ENCODE measurements around the gene ZNF683. TPM values are rescaled to one million over a fixed set of nuclear protein-coding genes. Genes with fewer than 3 reads are reported as not detected.

The ZNF683 gene
- total and polyA plus RNA-seq, 9 of the 15 experiments (the other 6 are each of a cell fraction or from before 2014, with no cell fraction given) = not detected

- TF ChIP-seq ETS2 (tag; IDR thresholded peaks at IDR 0.05; ENCODE audit: borderline replicate concordance, poor library complexity, severe bottlenecking) (peak; percentile 97), KDM4B (IDR thresholded peaks at IDR 0.05; ENCODE audit: borderline replicate concordance in 2 of 2, low read depth in 1 of 2) (peak in 1 of 2 experiments; percentile 48; a peak in 2 of 4 replicates), C11orf30 (IDR thresholded peaks at IDR 0.05; ENCODE audit: low read depth) (no peak), NONO (IDR thresholded peaks at IDR 0.05; ENCODE audit: low read depth in 2 of 2, low read length in 1 of 2) (no peak), CBX2 (IDR thresholded peaks at IDR 0.05; ENCODE audit: insufficient read depth, low read length, poor library complexity, severe bottlenecking) (no peak), ZZZ3 (IDR thresholded peaks at IDR 0.05) (no peak), BRF1 (IDR thresholded peaks at IDR 0.05; ENCODE audit: borderline replicate concordance, extremely low read depth, insufficient read length) (no peak), RBM14 (IDR thresholded peaks at IDR 0.05; ENCODE audit: borderline replicate concordance, insufficient read depth, low read depth, low read length) (no peak), ZBED1 (IDR thresholded peaks at IDR 0.05) (no peak; the same call in 1 of the 2 replicates)
- TF ChIP-seq, protein P1, sequence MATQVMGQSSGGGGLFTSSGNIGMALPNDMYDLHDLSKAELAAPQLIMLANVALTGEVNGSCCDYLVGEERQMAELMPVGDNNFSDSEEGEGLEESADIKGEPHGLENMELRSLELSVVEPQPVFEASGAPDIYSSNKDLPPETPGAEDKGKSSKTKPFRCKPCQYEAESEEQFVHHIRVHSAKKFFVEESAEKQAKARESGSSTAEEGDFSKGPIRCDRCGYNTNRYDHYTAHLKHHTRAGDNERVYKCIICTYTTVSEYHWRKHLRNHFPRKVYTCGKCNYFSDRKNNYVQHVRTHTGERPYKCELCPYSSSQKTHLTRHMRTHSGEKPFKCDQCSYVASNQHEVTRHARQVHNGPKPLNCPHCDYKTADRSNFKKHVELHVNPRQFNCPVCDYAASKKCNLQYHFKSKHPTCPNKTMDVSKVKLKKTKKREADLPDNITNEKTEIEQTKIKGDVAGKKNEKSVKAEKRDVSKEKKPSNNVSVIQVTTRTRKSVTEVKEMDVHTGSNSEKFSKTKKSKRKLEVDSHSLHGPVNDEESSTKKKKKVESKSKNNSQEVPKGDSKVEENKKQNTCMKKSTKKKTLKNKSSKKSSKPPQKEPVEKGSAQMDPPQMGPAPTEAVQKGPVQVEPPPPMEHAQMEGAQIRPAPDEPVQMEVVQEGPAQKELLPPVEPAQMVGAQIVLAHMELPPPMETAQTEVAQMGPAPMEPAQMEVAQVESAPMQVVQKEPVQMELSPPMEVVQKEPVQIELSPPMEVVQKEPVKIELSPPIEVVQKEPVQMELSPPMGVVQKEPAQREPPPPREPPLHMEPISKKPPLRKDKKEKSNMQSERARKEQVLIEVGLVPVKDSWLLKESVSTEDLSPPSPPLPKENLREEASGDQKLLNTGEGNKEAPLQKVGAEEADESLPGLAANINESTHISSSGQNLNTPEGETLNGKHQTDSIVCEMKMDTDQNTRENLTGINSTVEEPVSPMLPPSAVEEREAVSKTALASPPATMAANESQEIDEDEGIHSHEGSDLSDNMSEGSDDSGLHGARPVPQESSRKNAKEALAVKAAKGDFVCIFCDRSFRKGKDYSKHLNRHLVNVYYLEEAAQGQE (IDR thresholded peaks at IDR 0.05; ENCODE audit: borderline replicate concordance) = 0 out of 2 replicates have a peak, but pooled peaks have one; percentile 11
- TF ChIP-seq, protein P1 (CRISPR knock-in tag; IDR thresholded peaks at IDR 0.05; ENCODE audit: low read depth) = peak; percentile 89
- TF ChIP-seq, protein P2, sequence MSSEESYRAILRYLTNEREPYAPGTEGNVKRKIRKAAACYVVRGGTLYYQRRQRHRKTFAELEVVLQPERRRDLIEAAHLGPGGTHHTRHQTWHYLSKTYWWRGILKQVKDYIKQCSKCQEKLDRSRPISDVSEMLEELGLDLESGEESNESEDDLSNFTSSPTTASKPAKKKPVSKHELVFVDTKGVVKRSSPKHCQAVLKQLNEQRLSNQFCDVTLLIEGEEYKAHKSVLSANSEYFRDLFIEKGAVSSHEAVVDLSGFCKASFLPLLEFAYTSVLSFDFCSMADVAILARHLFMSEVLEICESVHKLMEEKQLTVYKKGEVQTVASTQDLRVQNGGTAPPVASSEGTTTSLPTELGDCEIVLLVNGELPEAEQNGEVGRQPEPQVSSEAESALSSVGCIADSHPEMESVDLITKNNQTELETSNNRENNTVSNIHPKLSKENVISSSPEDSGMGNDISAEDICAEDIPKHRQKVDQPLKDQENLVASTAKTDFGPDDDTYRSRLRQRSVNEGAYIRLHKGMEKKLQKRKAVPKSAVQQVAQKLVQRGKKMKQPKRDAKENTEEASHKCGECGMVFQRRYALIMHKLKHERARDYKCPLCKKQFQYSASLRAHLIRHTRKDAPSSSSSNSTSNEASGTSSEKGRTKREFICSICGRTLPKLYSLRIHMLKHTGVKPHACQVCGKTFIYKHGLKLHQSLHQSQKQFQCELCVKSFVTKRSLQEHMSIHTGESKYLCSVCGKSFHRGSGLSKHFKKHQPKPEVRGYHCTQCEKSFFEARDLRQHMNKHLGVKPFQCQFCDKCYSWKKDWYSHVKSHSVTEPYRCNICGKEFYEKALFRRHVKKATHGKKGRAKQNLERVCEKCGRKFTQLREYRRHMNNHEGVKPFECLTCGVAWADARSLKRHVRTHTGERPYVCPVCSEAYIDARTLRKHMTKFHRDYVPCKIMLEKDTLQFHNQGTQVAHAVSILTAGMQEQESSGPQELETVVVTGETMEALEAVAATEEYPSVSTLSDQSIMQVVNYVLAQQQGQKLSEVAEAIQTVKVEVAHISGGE (CRISPR knock-in tag; IDR thresholded peaks at IDR 0.05) = peak in 1 of 3 experiments; percentile 70; a peak in 2 of 6 replicates
- TF ChIP-seq, protein P3, sequence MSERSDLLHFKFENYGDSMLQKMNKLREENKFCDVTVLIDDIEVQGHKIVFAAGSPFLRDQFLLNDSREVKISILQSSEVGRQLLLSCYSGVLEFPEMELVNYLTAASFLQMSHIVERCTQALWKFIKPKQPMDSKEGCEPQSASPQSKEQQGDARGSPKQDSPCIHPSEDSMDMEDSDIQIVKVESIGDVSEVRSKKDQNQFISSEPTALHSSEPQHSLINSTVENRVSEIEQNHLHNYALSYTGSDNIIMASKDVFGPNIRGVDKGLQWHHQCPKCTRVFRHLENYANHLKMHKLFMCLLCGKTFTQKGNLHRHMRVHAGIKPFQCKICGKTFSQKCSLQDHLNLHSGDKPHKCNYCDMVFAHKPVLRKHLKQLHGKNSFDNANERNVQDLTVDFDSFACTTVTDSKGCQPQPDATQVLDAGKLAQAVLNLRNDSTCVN (CRISPR knock-in tag; IDR thresholded peaks at IDR 0.05) = peak; percentile 93
These were observed 35.9 kb downstream of the ZNF683 start (continued) for GRCh38 chr1:26336477-26337205.
